ENCODE measurements around the gene MED12. TPM values are rescaled to one million over a fixed set of nuclear protein-coding genes. Genes with fewer than 3 reads are reported as not detected.
A peak's percentile ranks its signal among the peaks of the same experiment; 100 is the strongest.

Gene MED12
- total RNA-seq, 2 experiments from 2014 or later: 44.5 to 55.3 TPM

DNA sequence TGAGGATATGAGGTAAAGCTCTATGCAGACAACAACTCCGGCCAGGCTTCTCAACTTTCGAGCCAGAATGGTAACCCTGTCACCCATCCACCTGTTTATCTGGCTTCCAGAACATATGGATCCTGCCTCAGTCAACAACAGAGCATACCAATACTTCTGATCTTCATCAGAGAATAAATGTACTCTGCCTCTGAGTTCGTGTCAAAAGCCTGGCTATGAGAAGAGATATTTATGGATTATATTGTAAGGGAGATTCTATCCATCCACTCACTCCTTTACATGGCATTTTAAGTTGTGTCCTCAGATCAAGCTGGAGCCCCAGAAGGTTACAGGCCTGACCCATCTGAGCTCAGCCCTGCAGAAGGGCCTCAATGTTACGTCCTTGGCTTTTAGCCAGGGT lies 32.5 kb upstream of the MED12 start:
- ChIA-PET POLR2A (interaction anchor here (0.7 kb wide), 1 partner anchor 104 kb away, joined by 3 read pairs; no protein-coding TSS in a partner anchor), CTCF (no interaction called here)
- intact Hi-C loops (cut with DNase I, micrococcal nuclease): no loop called here

DNA sequence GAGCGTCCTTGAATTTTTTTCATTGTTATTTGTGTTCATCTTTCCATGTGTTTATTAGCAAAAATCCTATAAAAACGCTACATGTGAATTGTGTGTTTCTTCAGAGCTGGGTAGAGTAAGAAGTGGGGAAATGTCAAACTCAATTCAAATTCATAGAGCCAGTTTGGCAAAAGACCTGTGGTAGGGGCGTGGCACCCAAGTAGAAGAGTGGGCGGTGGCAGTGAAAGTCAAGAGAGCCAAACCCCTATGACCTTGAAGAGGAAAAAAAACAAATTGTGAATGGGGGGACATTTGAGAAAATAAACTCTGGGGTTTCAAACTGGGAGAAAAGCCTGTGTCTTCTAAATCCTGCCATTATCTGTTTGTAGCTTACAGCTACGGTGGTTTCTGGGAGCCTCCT lies 27.1 kb upstream of the MED12 start:
- no peaks in the 10 kb centered on the region for H3K9me3 Mint-ChIP-seq

More for the DNA sequence above, 32.5 kb upstream of the MED12 start:
- H3K4me1 ChIP-seq (ENCODE audit: insufficient read depth, low read length): no peaks in the 10 kb centered on the region
- H3K27ac ChIP-seq (ENCODE audit: low read depth in 1 of 2, low read length in 2 of 2): no peak overlapping the region
- TF ChIP-seq, protein P1, sequence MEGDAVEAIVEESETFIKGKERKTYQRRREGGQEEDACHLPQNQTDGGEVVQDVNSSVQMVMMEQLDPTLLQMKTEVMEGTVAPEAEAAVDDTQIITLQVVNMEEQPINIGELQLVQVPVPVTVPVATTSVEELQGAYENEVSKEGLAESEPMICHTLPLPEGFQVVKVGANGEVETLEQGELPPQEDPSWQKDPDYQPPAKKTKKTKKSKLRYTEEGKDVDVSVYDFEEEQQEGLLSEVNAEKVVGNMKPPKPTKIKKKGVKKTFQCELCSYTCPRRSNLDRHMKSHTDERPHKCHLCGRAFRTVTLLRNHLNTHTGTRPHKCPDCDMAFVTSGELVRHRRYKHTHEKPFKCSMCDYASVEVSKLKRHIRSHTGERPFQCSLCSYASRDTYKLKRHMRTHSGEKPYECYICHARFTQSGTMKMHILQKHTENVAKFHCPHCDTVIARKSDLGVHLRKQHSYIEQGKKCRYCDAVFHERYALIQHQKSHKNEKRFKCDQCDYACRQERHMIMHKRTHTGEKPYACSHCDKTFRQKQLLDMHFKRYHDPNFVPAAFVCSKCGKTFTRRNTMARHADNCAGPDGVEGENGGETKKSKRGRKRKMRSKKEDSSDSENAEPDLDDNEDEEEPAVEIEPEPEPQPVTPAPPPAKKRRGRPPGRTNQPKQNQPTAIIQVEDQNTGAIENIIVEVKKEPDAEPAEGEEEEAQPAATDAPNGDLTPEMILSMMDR (IDR thresholded peaks at IDR 0.05): no peak
- Mint-ChIP-seq H3K4me3 (no peak overlapping the region), H3K27ac (no peak overlapping the region), H3K9me3 (no peaks in the 10 kb centered on the region), H3K4me1 (ENCODE audit: low read depth) (peaks cover 7% of the 10 kb centered on the region), H3K36me3 (ENCODE audit: low read depth) (no peaks in the 10 kb centered on the region), H3K27me3 (no peaks in the 10 kb centered on the region)
- no peak for DNase-seq
- H3K4me3 ChIP-seq (ENCODE audit: low read length): no peak overlapping the region
- H3K36me3 ChIP-seq (ENCODE audit: insufficient read depth, low read length): no peaks in the 10 kb centered on the region
- H3K9me3 ChIP-seq (ENCODE audit: control insufficient read depth in 1 of 2, insufficient read depth in 1 of 2, low read length in 2 of 2): no peaks in the 10 kb centered on the region
- H3K27me3 ChIP-seq (ENCODE audit: control insufficient read depth in 1 of 2, insufficient read depth in 2 of 2, low read length in 2 of 2): no peaks in the 10 kb centered on the region
- no peak for ATAC-seq (ENCODE audit: poor library complexity)

DNA sequence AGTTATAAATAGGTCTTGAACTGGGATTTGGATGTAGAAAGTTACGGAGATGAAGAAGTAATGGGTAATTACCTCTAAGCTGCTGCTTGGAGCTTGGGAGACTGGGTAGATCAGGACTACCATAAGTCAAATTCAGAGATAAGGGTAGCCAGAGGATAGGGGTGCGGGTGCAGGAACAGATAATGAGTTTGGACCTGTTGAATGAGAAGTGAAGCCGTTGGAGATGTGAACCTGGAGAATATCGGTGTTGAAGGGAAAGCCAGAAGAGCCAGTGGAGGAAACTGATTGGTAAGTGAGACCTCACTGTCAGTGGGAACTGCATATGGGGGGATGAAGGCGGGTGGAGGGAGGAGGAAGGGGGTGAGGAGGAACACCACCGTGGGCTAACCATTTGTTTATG lies 23.4 kb upstream of the MED12 start:
- POLR2A ChIA-PET: no interaction called here
- peaks cover 9% of the 10 kb centered on the region for H3K36me3 Mint-ChIP-seq (ENCODE audit: low read depth)
- H3K27me3 ChIP-seq (ENCODE audit: control insufficient read depth in 1 of 2, insufficient read depth in 2 of 2, low read length in 2 of 2): no peaks in the 10 kb centered on the region
- intact Hi-C loops (cut with DNase I, micrococcal nuclease): loop anchor here (10.0 kb wide), 1 partner anchor 160 kb away; the partner anchor contains the start of gene ZMYM3 (in 2 of the 2)
- TF ChIP-seq, protein P1 (IDR thresholded peaks at IDR 0.05): no peak
- H3K4me1 ChIP-seq (ENCODE audit: insufficient read depth, low read length): peaks cover 36% of the 10 kb centered on the region
- no peaks in the 10 kb centered on the region for H3K9me3 ChIP-seq (ENCODE audit: control insufficient read depth in 1 of 2, insufficient read depth in 1 of 2, low read length in 2 of 2)
- peaks cover 47% of the 10 kb centered on the region for H3K4me1 Mint-ChIP-seq (ENCODE audit: low read depth)
- H3K27ac ChIP-seq (ENCODE audit: low read depth in 1 of 2, low read length in 2 of 2): no peak overlapping the region
- no peaks in the 10 kb centered on the region for H3K27me3 Mint-ChIP-seq
- peak overlapping the region; percentile 83 for H3K4me3 ChIP-seq (ENCODE audit: low read length)
- DNase-seq (peak in 1 of 14 experiments; percentile 12), ATAC-seq (ENCODE audit: poor library complexity) (no peak)
- no peaks in the 10 kb centered on the region for H3K36me3 ChIP-seq (ENCODE audit: insufficient read depth, low read length)
- H3K9me3 Mint-ChIP-seq: no peaks in the 10 kb centered on the region
- H3K27ac Mint-ChIP-seq: peak overlapping the region; percentile 98
- CTCF ChIA-PET: no interaction called here
- peak overlapping the region; percentile 96 for H3K4me3 Mint-ChIP-seq

More for the DNA sequence above, 27.1 kb upstream of the MED12 start:
- TF ChIP-seq, protein P1 (IDR thresholded peaks at IDR 0.05): no peak
- Mint-ChIP-seq H3K27ac (no peak overlapping the region), H3K27me3 (no peaks in the 10 kb centered on the region), H3K36me3 (ENCODE audit: low read depth) (peaks cover 8% of the 10 kb centered on the region), H3K4me1 (ENCODE audit: low read depth) (peaks cover 15% of the 10 kb centered on the region), H3K4me3 (no peak overlapping the region)
- no peaks in the 10 kb centered on the region for H3K9me3 ChIP-seq (ENCODE audit: control insufficient read depth in 1 of 2, insufficient read depth in 1 of 2, low read length in 2 of 2)
- H3K36me3 ChIP-seq (ENCODE audit: insufficient read depth, low read length): no peaks in the 10 kb centered on the region
- H3K27me3 ChIP-seq (ENCODE audit: control insufficient read depth in 1 of 2, insufficient read depth in 2 of 2, low read length in 2 of 2): no peaks in the 10 kb centered on the region
- ChIA-PET POLR2A (no interaction called here), CTCF (interaction anchor here (1.2 kb wide), 1 partner anchor 14 kb away, joined by 3 read pairs; no protein-coding TSS in a partner anchor)
- H3K4me3 ChIP-seq (ENCODE audit: low read length): no peak overlapping the region
- H3K27ac ChIP-seq (ENCODE audit: low read depth in 1 of 2, low read length in 2 of 2): no peak overlapping the region
- peaks cover 5% of the 10 kb centered on the region for H3K4me1 ChIP-seq (ENCODE audit: insufficient read depth, low read length)
- intact Hi-C loops (cut with DNase I, micrococcal nuclease): loop anchor here (10.0 kb wide), 1 partner anchor 164 kb away; the partner anchor contains the start of gene ZMYM3 (in 2 of the 2)
- no peak for ATAC-seq (ENCODE audit: poor library complexity)
- DNase-seq: no peak

All from CD4-positive, alpha-beta T cell (primary cell).